ENCODE data around the gene NOPCHAP1.
"Not testable (repeated sequence)": the region's sequence is repeated elsewhere in the genome, so short reads cannot be mapped to it uniquely, and the experiment has no call there.

NOPCHAP1 gene

GRCh38 chr12:104986022-104986941 is at the start of gene NOPCHAP1:
TSS of gene NOPCHAP1 (plus strand) at chr12:104986316. CDS start at chr12:104986353, 37 bp downstream.
- H3K36me3 Mint-ChIP-seq (ENCODE audit: low read depth): peaks cover 38% of the 10 kb centered on the region
- peak within 1 kb of the TSS; percentile 86 for H3K27ac Mint-ChIP-seq
- peaks cover 49% of the 10 kb centered on the region for H3K4me1 Mint-ChIP-seq (ENCODE audit: low read depth)
- intact Hi-C loops (cut with micrococcal nuclease): loop anchor here (1.0 kb wide), 1 partner anchor 28 kb away; the partner anchor contains the start of gene SLC41A2
- H3K4me3 Mint-ChIP-seq: peak within 1 kb of the TSS; percentile 89
- H3K9me3 Mint-ChIP-seq: no peaks in the 10 kb centered on the region
- H3K27me3 Mint-ChIP-seq: no peaks in the 10 kb centered on the region

GRCh38 chr12:104938371-104938770 is 47.7 kb upstream of the NOPCHAP1 start:
- H3K4me1 Mint-ChIP-seq (ENCODE audit: low read depth): no peaks in the 10 kb centered on the region
- no peak overlapping the region for H3K27ac Mint-ChIP-seq
- H3K9me3 Mint-ChIP-seq: peaks cover 9% of the 10 kb centered on the region
- H3K4me3 Mint-ChIP-seq: no peak overlapping the region
- intact Hi-C loops (cut with micrococcal nuclease): no loop called here
- no peaks in the 10 kb centered on the region for H3K27me3 Mint-ChIP-seq
- H3K36me3 Mint-ChIP-seq (ENCODE audit: low read depth): peaks cover 6% of the 10 kb centered on the region

GRCh38 chr12:104939089-104939488 is 47.0 kb upstream of the NOPCHAP1 start:
- Mint-ChIP-seq H3K4me3 (no peak overlapping the region), H3K27me3 (no peaks in the 10 kb centered on the region), H3K9me3 (peaks cover 16% of the 10 kb centered on the region), H3K36me3 (ENCODE audit: low read depth) (peaks cover 6% of the 10 kb centered on the region), H3K27ac (no peak overlapping the region), H3K4me1 (ENCODE audit: low read depth) (no peaks in the 10 kb centered on the region)
- intact Hi-C loops (cut with micrococcal nuclease): no loop called here

- intact Hi-C loops (cut with micrococcal nuclease): no loop called here
- Mint-ChIP-seq H3K27me3 (no peaks in the 10 kb centered on the region), H3K36me3 (ENCODE audit: low read depth) (peaks cover 1% of the 10 kb centered on the region), H3K4me1 (ENCODE audit: low read depth) (no peaks in the 10 kb centered on the region), H3K9me3 (peaks cover 13% of the 10 kb centered on the region), H3K4me3 (no peak overlapping the region), H3K27ac (no peak overlapping the region)
Measured at GRCh38 chr12:104941454-104941853, 44.7 kb upstream of the NOPCHAP1 start.

- no peaks in the 10 kb centered on the region for H3K4me1 Mint-ChIP-seq (ENCODE audit: low read depth)
Measured at GRCh38 chr12:104942075-104942474, 44.0 kb upstream of the NOPCHAP1 start.

GRCh38 chr12:104943401-104943800 is 42.7 kb upstream of the NOPCHAP1 start:
- intact Hi-C loops (cut with micrococcal nuclease); H3K27me3 Mint-ChIP-seq; H3K36me3 Mint-ChIP-seq (ENCODE audit: low read depth); H3K4me3 Mint-ChIP-seq; H3K27ac Mint-ChIP-seq; H3K4me1 Mint-ChIP-seq (ENCODE audit: low read depth): not testable (repeated sequence)
- peaks cover 10% of the 10 kb centered on the region for H3K9me3 Mint-ChIP-seq

More at GRCh38 chr12:104942075-104942474, 44.0 kb upstream of the NOPCHAP1 start:
- H3K36me3 Mint-ChIP-seq (ENCODE audit: low read depth): no peaks in the 10 kb centered on the region
- no peak overlapping the region for H3K27ac Mint-ChIP-seq
- no peaks in the 10 kb centered on the region for H3K27me3 Mint-ChIP-seq
- intact Hi-C loops (cut with micrococcal nuclease): no loop called here
- H3K4me3 Mint-ChIP-seq: no peak overlapping the region
- H3K9me3 Mint-ChIP-seq: peaks cover 10% of the 10 kb centered on the region

GRCh38 chr12:104944252-104944651 is 41.9 kb upstream of the NOPCHAP1 start:
- no peaks in the 10 kb centered on the region for H3K4me1 Mint-ChIP-seq (ENCODE audit: low read depth)
- H3K9me3 Mint-ChIP-seq: peaks cover 10% of the 10 kb centered on the region
- H3K27ac Mint-ChIP-seq: no peak overlapping the region
- no peaks in the 10 kb centered on the region for H3K27me3 Mint-ChIP-seq
- H3K36me3 Mint-ChIP-seq (ENCODE audit: low read depth): no peaks in the 10 kb centered on the region
- no peak overlapping the region for H3K4me3 Mint-ChIP-seq
- intact Hi-C loops (cut with micrococcal nuclease): no loop called here

GRCh38 chr12:104948716-104949115 is 37.4 kb upstream of the NOPCHAP1 start:
- Mint-ChIP-seq H3K36me3 (ENCODE audit: low read depth) (peaks cover 13% of the 10 kb centered on the region), H3K4me1 (ENCODE audit: low read depth) (peaks cover 11% of the 10 kb centered on the region), H3K9me3 (peaks cover 16% of the 10 kb centered on the region)
- H3K27me3 Mint-ChIP-seq; H3K4me3 Mint-ChIP-seq; H3K27ac Mint-ChIP-seq; intact Hi-C loops (cut with micrococcal nuclease): not testable (repeated sequence)

GRCh38 chr12:104951759-104952509 is 34.2 kb upstream of the NOPCHAP1 start:
- intact Hi-C loops (cut with micrococcal nuclease): loop anchor here (10.0 kb wide), 1 partner anchor 103 kb away; no protein-coding TSS in a partner anchor
- Mint-ChIP-seq H3K27ac (no peak overlapping the region), H3K27me3 (peaks cover 7% of the 10 kb centered on the region), H3K9me3 (peaks cover 10% of the 10 kb centered on the region), H3K4me1 (ENCODE audit: low read depth) (peaks cover 17% of the 10 kb centered on the region), H3K36me3 (ENCODE audit: low read depth) (peaks cover 13% of the 10 kb centered on the region), H3K4me3 (no peak overlapping the region)

GRCh38 chr12:104952816-104953215 is 33.3 kb upstream of the NOPCHAP1 start:
- Mint-ChIP-seq H3K4me1 (ENCODE audit: low read depth) (peaks cover 17% of the 10 kb centered on the region), H3K9me3 (peaks cover 10% of the 10 kb centered on the region), H3K27ac (no peak overlapping the region), H3K27me3 (peaks cover 7% of the 10 kb centered on the region), H3K4me3 (no peak overlapping the region), H3K36me3 (ENCODE audit: low read depth) (peaks cover 13% of the 10 kb centered on the region)
- intact Hi-C loops (cut with micrococcal nuclease): loop anchor here (10.0 kb wide), 1 partner anchor 102 kb away; no protein-coding TSS in a partner anchor

- Mint-ChIP-seq H3K4me3 (no peak overlapping the region), H3K27ac (no peak overlapping the region), H3K4me1 (ENCODE audit: low read depth) (peaks cover 17% of the 10 kb centered on the region), H3K36me3 (ENCODE audit: low read depth) (peaks cover 13% of the 10 kb centered on the region), H3K27me3 (peaks cover 7% of the 10 kb centered on the region), H3K9me3 (peaks cover 10% of the 10 kb centered on the region)
- intact Hi-C loops (cut with micrococcal nuclease): loop anchor here (10.0 kb wide), 1 partner anchor 101 kb away; no protein-coding TSS in a partner anchor
Measured at GRCh38 chr12:104953323-104953722, 32.8 kb upstream of the NOPCHAP1 start.

GRCh38 chr12:104955703-104956102 is 30.4 kb upstream of the NOPCHAP1 start:
- peaks cover 8% of the 10 kb centered on the region for H3K27me3 Mint-ChIP-seq
- intact Hi-C loops (cut with micrococcal nuclease): loop anchor here (10.0 kb wide), 1 partner anchor 99 kb away; no protein-coding TSS in a partner anchor
- no peaks in the 10 kb centered on the region for H3K36me3 Mint-ChIP-seq (ENCODE audit: low read depth)
- H3K27ac Mint-ChIP-seq: no peak overlapping the region
- peaks cover under 1% of the 10 kb centered on the region for H3K9me3 Mint-ChIP-seq
- peaks cover 36% of the 10 kb centered on the region for H3K4me1 Mint-ChIP-seq (ENCODE audit: low read depth)
- H3K4me3 Mint-ChIP-seq: no peak overlapping the region

- intact Hi-C loops (cut with micrococcal nuclease): loop anchor here (10.0 kb wide), 1 partner anchor 98 kb away; no protein-coding TSS in a partner anchor
- peak overlapping the region; percentile 96 for H3K27ac Mint-ChIP-seq
- H3K36me3 Mint-ChIP-seq (ENCODE audit: low read depth): no peaks in the 10 kb centered on the region
- H3K4me1 Mint-ChIP-seq (ENCODE audit: low read depth): peaks cover 40% of the 10 kb centered on the region
- peaks cover 8% of the 10 kb centered on the region for H3K27me3 Mint-ChIP-seq
- H3K4me3 Mint-ChIP-seq: peak overlapping the region; percentile 85
- no peaks in the 10 kb centered on the region for H3K9me3 Mint-ChIP-seq
Measured at GRCh38 chr12:104956870-104957718, 29.0 kb upstream of the NOPCHAP1 start.
